Activated T-cell treated with anti-CD3 and anti-CD28 coated beads, Interleukin-2, amount 50 U/mL, for 1 hour (primary cell): Measurements from ENCODE around the gene CSNK2A2.

Source experiments
- DNase-seq: peaks from one replicate; pipeline ENCODE4 v3.0.0-alpha.2; 2020

The CSNK2A2 gene

DNA sequence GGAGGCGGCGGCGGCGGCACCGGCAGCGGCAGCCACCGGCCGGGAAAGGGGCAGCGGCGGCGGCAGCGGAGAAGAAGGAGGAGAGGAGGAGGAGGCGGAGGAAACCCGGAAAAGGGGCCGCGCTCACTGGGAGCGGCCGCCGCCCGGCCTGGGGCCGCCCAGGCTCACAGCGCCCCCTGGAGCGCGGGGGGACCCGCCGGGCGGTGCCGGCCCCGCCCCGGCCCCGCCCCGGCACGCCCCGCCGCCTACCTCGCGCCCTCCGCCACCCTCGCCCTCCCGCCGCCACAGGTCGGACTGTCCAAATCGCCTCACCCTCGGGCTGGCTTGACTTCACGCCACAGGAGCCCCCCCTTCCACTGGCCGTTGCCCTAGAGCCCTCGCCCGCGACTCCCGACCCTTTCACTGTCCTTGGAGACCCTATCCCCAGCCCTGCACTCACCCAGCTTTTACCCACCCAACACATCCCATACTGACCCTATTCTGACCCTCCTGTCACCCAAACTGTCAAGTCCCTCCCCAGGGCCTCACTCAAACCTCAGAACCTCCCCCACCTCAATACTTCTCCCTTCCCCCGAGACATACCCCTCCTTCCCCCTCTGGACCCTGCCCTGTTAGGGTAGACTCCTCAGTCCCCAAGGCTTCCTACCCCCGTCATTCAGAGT is at the start of gene CSNK2A2:
TSS of gene CSNK2A2 (minus strand) at position 85 of the 662 bp plus-strand sequence. CDS start 370 bp downstream, outside the sequence.
- peak; percentile 77 for DNase-seq

DNA sequence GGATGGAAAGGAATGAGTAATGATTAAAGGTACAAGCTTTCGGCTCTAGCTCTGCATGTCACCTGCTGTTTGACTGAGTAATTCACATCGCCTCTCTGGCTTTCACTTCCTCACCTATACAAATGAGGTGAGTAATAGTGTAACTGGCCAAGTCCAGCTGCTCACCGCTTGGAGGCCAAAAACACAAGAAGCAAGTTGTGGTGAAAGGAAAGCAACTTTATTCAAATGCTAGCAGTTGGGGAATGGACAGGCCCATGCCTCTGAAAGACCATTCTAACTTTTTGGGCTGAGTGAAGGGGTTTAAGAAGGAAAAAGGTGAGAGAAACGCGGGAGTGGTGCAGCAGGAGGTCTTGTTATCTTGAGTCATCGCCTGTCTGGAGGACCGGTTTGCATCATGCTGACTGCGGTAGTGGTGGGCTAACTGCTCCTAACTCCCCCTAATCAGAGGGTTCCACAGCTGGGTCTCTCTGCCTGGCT is 45.7 kb upstream of the CSNK2A2 start:
- DNase-seq = no peak

DNA sequence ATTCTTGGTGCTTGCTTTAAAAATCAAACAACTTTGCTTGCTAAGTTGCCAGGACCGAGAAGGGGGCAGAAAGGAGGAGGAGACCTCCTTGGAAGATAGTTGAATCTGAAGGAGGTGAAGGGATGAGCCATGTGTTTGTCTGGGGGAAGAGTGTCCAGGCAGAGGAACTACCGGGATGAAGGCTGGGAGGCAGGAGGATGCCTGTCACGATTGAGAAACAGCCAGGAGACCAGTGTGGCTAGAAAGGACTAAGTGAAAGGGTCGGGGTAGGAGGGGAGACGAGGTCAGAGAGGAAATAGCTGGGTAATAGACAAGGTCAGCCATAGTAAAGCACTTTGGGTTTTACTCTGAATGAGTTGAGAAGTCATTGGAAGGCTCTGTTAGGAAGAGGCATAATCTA is 38.9 kb upstream of the CSNK2A2 start:
- no peak for DNase-seq

DNA sequence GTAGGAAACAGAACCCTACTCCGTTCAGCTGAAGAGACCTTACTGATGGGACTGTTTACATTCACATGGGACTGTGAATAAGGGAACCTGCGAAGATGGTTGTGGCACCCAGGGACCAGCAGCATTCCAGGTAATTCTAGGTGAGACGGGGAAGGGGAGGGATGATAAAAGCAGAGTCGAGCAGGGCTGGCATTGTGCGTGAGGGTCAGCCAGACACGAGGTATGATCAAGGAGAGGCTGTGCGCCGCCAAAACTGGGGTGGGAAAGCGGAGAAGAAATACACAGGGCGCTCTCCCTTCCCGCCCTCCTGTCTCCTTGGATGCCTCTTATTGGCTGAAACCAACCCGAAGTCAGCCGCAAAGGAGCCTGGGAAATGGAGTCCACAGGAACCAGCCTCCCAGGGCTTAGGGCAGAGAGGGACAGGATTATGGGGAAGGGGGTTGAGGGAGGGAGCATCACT is 38.4 kb upstream of the CSNK2A2 start:
- DNase-seq = peak; percentile 67

DNA sequence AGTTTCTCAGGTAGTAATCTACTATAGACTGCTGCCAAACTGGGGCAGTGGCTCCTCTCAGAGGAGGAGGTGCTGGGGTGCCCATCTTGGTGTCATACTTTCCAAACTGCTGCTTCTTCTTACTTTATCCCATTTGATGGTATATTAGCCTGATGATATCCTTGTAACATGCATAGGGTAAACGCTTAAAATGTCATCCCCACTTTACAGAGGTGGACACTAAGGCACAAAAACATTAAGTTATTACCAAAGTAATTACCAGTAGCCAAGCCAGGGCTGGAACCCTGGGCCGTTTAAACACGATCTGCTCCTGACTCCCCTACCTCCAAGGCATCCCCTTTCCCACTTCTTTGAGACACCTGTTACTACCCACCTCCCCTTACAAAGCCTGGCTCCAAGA is 37.8 kb upstream of the CSNK2A2 start:
- no peak for DNase-seq

DNA sequence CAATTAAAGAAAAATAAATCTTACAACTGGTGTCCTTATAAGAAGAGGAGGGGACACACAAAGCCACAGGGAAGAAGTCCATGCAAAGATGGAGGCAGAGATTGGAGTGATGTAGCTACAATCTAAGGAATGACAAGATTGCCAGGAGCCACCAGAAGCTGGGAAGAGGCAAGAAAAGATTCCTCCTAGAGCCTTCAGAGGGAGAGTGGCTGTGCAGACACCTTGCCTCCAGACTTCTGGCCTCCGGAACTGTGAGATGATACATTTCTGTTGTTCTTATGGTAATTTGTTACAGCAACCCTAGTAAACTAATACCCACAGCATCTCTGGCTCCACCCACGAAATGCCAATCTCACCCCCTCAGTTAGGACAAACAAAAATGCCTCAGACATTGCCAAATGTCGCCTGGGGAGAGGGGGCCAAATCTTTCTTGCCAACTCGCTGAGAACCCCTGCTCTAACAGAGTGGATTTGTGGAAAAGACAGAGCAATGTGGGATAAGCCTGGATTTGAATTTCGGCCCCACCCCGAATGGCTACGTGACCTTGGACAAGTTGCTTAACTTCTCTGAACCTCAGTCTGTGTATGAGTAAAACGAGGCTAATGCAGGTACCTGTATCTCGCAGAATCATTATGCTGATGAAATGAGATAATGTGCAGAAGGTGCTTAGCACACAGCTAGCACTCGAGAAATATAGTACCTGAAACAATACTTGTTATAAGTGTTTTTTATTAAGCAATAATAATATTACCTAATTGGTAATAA is 37.1 kb upstream of the CSNK2A2 start:
- no peak for DNase-seq

- DNase-seq = no peak
Measured at GRCh38 chr16:58230259-58230658, 32.4 kb upstream of the CSNK2A2 start.

DNA sequence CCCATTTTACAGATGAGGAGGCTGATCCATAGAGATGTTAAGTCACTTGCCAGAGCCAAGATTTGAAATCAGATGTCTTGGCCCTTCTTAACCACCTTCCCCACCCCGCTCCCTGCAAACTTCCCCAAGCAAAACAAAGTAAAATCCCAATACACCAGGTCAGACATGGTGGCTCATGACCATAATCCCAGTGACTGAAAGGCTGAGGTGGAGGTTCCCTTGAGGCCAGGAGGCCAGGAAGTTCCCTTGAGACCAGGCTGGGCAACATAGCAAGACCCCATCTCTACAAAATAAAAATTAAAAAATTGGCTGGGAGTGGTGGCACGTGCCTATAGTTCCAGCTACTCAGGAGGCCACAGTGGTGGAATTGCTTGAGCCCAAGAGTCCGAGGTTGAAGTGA is 28.9 kb upstream of the CSNK2A2 start:
- DNase-seq = no peak

- no peak for DNase-seq
Measured at GRCh38 chr16:58225965-58226602, 28.2 kb upstream of the CSNK2A2 start.

DNA sequence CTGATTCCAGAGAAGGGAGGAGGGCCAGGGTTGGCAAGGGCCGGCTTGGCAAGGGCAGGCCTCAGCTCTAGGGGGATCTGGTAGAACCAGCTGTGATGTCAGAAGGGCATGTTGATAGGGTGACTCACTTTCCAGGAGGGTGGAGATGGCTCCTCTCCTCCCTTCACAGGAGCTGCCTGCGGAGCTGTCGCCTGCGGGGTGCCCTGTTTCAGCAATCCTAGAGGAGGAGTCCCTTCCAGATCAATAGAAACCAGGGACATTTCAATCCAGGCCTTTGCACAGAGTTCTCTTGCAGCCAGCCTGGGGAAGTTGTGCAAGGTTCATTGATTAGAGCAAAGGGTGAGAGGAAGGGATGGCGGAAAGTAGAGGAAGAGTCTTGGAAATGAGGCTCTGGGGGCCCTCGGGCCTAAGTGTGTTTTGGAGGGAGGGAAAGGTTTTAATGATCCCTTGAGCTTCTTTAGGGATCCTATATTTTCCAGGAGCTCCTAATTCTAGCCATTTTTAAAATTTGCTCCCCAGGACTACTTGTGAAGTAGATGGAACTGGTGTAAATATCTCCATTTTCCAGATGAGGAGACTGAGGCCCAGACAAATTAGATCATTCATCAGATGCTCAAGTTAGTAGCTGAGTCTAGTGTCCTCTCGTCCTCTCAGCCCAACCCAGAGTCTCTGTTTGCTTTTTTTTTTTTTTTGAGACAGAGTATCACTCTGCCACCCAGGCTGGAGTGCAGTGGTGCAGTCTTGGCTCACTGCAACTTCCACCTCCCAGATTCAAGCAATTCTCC is 24.8 kb upstream of the CSNK2A2 start:
- no peak for DNase-seq

GRCh38 chr16:58219432-58219831 is 21.5 kb upstream of the CSNK2A2 start:
- DNase-seq = no peak

DNA sequence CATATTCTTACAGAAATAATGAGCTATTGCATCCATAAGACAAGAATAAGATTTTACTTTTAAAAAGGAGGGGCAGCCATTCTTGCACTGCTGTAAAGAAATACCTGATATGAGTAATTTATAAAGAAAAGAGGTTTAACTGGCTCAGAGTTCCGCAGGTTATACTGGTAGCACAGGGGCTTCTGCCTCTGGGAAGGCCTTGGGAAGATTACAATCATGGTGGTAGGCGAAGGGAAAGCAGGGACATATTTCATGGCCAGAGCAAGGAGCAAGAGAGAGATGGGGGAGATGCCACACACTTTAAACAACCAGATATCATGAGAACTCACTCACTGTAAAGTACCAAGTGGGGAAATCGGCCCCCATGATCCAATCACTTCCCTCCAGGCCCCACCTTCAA is 20.9 kb upstream of the CSNK2A2 start:
- no peak for DNase-seq

DNA sequence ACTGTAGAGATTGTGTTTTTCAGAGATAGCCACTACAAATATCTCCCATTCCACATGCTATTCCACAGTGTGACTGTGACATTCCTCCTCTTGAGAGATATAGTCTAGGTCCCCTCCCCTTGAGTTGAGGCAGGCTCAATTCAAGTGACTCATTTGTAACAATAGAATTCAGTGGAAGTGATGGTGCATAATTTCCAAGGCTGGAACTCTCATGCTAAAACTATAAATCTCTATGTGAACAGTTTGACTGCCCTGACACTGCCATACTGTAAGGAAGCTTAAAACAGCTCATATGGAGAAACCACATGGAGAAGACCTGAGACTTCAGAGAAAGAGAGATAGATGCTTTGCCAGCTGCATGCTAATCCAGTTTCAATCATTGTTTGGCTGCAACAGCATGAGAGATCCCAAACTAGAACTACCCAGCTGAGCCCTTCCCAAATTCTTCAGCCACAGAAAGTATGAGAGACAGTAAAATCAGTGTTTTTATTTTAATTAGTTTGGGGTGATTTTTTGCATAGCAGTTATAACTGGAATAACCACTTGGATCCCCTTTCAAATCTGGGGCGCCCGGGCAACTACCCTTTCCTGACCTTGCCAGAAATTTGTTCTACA is 19.5 kb upstream of the CSNK2A2 start:
- DNase-seq = no peak

GRCh38 chr16:58212824-58213655 is 15.1 kb upstream of the CSNK2A2 start:
- no peak for DNase-seq

GRCh38 chr16:58211846-58212245 is 13.9 kb upstream of the CSNK2A2 start:
- DNase-seq = no peak

DNA sequence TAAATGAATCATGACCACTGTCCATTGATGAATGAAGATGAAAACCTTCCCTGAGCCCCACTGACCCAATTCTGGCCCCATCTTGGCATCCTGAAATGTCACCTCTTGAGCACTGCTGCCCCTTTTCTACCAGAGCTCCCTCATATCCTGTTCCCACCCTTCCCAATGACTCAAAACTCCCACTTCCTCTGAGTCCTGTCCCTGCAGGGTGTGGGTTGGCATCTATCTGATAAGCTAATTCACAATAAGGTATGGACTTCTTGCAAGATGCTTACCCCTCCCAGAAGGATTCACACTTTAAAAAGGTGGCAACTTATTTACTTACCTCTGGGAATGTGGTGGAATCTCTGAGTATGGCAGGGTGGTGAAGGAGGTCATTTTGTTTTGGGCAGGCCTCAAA is 13.3 kb upstream of the CSNK2A2 start:
- no peak for DNase-seq

DNA sequence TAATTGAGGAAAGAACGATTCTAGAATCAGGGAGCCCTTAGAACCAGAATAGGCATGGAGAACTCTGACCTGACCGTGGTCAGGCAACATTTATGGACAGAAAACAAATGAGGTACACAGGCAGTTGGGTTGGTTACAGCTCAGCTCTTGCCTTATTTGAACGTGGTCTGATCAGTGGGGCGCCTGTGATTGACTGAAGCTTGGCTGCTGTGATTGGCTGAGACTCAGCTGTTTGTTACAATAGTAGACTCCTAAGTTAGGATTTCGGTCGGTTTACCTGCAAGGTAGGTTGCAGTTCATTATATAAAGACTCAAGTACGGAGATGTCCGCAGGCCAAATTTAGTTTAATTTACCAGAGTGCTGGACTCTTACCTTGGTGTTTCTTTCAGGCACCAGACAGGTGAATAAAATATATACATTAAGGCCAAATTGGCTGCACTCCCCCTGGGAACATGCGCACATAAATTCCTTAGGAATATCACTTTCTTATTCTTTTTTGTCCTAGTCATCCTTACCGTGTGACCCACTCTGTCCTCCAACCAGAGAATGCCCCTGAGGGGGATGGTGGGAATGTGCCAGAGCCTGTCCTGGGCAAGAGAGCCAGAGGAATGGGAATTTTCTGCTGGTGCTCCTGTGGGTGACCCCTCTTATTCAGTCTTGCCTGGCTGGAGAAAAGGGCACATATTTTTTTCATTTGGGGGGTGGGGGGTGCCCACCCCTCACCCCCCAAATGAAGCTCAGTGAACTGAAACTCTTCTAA is 7.5 kb upstream of the CSNK2A2 start:
- no peak for DNase-seq

DNA sequence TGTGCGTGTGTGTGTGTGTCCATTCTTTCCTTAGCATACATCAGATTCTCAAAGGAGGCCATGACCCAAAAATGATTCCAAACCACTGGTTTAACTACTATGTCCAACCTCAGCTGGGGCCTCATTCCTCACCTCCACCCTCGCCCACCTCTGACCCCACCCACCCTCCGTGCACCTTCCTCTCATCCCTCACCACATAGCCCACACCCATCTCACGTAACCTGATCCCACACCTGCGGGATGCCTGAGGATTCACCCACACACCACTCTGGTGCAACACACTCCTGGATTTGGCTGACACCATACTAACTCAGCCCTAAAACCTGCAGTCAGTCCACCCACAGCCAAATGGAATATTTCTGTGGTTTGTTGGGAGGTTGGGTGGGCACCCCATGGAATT is 3.3 kb upstream of the CSNK2A2 start:
- DNase-seq = no peak

GRCh38 chr16:58200004-58200797 is 2.3 kb upstream of the CSNK2A2 start:
- DNase-seq = no peak
